ENCODE data around the gene LRMDA. TPM values are rescaled to one million over a fixed set of nuclear protein-coding genes. Genes with fewer than 3 reads are reported as not detected.

Gene LRMDA
- total and polyA plus RNA-seq, 2 of the 4 experiments (the other 2 are of a cell fraction): 0.07 TPM; not detected in 1

GRCh38 chr10:75828413-75828812 lies 397.0 kb downstream of the LRMDA start:
- Histone ChIP-seq H2AFZ (replicated peaks; ENCODE audit: low read length, poor library complexity) (no peak overlapping the region), H3K27me3 (ENCODE audit: control insufficient read depth, insufficient read depth, low read length) (no peaks in the 10 kb centered on the region; the same call in 1 of the 2 replicates), H2BK15ac (ENCODE audit: low read depth, low read length) (no peak overlapping the region), H3K36me3 (ENCODE audit: control insufficient read depth, insufficient read depth, low read length) (no peaks in the 10 kb centered on the region), H3K23ac (ENCODE audit: low read depth, low read length) (no peak overlapping the region), H2BK5ac (ENCODE audit: low read depth, low read length, poor library complexity, severe bottlenecking) (no peak overlapping the region), H3K4me2 (ENCODE audit: low read depth, low read length) (no peak overlapping the region), H2AK5ac (ENCODE audit: low read depth, low read length) (no peak overlapping the region), H3K4ac (ENCODE audit: low read depth, low read length) (no peak overlapping the region), H2BK120ac (ENCODE audit: low read depth, low read length) (no peak overlapping the region), H3K27ac (ENCODE audit: insufficient read depth, low read length) (no peak overlapping the region), H3K18ac (ENCODE audit: low read depth, low read length) (no peak overlapping the region), H3K4me1 (ENCODE audit: control insufficient read depth, insufficient read depth, low read length) (no peaks in the 10 kb centered on the region), H3K14ac (replicated peaks; ENCODE audit: low read depth, low read length) (no peak overlapping the region), H4K8ac (ENCODE audit: low read depth in 2 of 2, low read length in 2 of 2) (no peak overlapping the region), H3K9ac (ENCODE audit: low read depth, low read length) (no peak overlapping the region), H4K91ac (ENCODE audit: insufficient read depth, low read depth, low read length) (no peak overlapping the region), H3K9me1 (ENCODE audit: insufficient read depth, low read length) (no peaks in the 10 kb centered on the region), H3K79me1 (ENCODE audit: low read depth in 1 of 2, low read length in 2 of 2) (no peaks in the 10 kb centered on the region), H4K20me1 (ENCODE audit: insufficient read depth, low read length) (no peaks in the 10 kb centered on the region), H3K4me3 (ENCODE audit: insufficient read depth, low read depth, low read length) (no peak overlapping the region), H3K56ac (ENCODE audit: extremely low read depth, insufficient read depth, low read length) (no peak overlapping the region), H4K5ac (ENCODE audit: low read depth, low read length) (no peak overlapping the region), H3K9me3 (ENCODE audit: control insufficient read depth, insufficient read depth, low read length) (no peaks in the 10 kb centered on the region), H2AK9ac (replicated peaks; ENCODE audit: low read depth, low read length, poor library complexity) (no peak overlapping the region), H2BK20ac (ENCODE audit: low read depth, low read length) (no peak overlapping the region)
- no TSS peak for BruUV-seq (replicated peaks)
- ChIA-PET CTCF (no interaction called here), POLR2A (ENCODE audit: unreplicated experiment) (no interaction called here)
- TF ChIP-seq MXI1 (IDR thresholded peaks at IDR 0.05; ENCODE audit: borderline replicate concordance, low read depth, low read length): no peak
- no peak for TF ChIP-seq SMC3 (IDR thresholded peaks at IDR 0.05; ENCODE audit: low read depth, low read length)
- no peak for TF ChIP-seq RAD21 (IDR thresholded peaks at IDR 0.05; ENCODE audit: low read length)
- TF ChIP-seq FOS (IDR thresholded peaks at IDR 0.05; ENCODE audit: low read depth, low read length): no peak
- no peak for TF ChIP-seq USF2 (IDR thresholded peaks at IDR 0.05; ENCODE audit: low read depth, low read length)
- no peak for TF ChIP-seq RFX5 (IDR thresholded peaks at IDR 0.05; ENCODE audit: low read depth, low read length)
- TF ChIP-seq NFE2L2 (IDR thresholded peaks at IDR 0.05; ENCODE audit: low read depth, low read length): no peak
- no peak for DNase-seq
- dilution Hi-C loops (cut with HindIII; ENCODE audit: low sequenced_read_pairs, unreplicated experiment): no loop called here
- ATAC-seq (ENCODE audit: low read depth): no peak
- WGBS, 2 experiments (ENCODE audit: extremely low coverage in 2 of 2, insufficient read length in 1 of 2): no CpG with 5 or more reads among the region's 3 CpGs
- intact Hi-C loops (cut with micrococcal nuclease): no loop called here
- in situ Hi-C loops (cut with MboI; ENCODE audit: low sequenced_read_pairs): no loop called here

Data from IMR-90 (cell line).